HG02798 (cell line): ENCODE results near the gene DNAJC15.
"Not testable (repeated sequence)": the region's sequence is repeated elsewhere in the genome, so short reads cannot be mapped to it uniquely, and the experiment has no call there.

ENCODE experiments used
- ATAC-seq: cut with Tn5 transposase; IDR thresholded peaks from one replicate; pipeline ENCODE4 v1.9.1; 2021; ENCODE audit warnings: mild to moderate bottlenecking; ENCODE audit not compliant: unreplicated experiment, poor library complexity

DNAJC15 gene

DNA sequence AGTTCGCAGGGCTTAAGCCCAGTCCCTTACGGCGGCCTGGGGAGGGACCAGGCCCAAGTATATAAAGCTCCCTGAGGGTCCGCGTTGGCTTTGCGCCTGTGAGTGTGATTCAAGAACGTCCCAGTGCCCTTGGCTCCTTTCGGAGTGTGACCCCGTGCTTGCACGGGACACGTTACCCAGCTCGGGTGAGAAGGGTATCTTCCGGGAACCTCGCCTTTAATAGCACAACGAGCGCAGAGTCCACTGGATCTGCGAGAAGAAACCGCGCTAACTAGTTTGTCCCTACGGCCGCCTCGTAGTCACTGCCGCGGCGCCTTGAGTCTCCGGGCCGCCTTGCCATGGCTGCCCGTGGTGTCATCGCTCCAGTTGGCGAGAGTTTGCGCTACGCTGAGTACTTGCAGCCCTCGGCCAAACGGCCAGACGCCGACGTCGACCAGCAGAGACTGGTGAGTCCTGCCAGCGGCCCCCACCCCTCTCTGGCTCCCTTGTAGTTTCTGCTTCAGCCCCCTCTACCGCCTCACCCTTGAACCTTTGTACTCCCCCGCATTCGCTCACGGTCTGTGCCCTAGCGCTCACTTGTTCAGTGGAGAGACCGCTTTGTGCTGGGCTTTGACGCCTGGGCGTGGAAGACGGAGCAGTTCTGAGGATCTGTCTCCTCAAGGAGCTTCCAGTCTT lies at the start of gene DNAJC15:
DNAJC15 (plus strand) TSS at position 298 of the 675 bp plus-strand sequence; CDS start at position 339, 41 bp downstream.
- ATAC-seq = peak; percentile 88

DNA sequence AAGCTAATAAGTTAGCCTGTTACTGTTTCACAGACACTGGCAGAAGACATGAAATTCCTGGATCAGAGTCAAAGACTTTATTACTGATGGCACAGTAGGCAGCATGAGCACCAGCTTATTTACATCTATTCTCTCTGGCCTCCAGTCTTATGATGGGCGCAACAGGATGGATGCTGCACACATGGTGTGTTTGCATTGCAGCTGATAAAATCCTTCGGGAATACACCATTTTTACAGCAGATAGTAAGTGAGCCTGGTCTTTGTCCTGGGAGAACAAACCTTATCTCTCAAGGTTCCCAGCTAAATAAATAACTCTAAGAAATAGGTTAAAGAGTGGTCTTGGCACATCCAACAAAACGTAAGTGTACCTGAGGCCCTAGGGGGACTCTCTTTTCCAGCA lies 47.3 kb upstream of the DNAJC15 start:
- no peak for ATAC-seq

DNA sequence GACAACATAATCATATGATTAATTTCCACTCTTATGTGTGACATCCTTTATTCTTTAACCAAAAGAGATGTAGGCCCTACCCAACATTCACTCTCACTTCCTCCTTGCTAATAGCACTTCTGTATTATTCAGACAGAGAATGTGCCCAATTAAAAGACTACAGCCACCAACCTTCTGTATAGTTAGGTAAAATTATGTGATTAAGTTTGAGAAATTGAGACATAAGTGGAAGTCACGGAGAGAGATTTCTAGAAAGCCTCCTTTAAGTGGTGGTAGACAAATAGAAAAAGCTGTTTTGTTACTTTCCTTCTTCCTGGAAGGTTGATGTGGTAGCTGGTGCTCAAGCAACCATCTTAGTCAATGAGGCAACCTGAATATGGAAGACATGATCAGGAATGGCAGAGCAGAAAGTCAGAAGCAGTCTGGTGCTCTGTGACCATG lies 46.1 kb upstream of the DNAJC15 start:
- no peak for ATAC-seq

DNA sequence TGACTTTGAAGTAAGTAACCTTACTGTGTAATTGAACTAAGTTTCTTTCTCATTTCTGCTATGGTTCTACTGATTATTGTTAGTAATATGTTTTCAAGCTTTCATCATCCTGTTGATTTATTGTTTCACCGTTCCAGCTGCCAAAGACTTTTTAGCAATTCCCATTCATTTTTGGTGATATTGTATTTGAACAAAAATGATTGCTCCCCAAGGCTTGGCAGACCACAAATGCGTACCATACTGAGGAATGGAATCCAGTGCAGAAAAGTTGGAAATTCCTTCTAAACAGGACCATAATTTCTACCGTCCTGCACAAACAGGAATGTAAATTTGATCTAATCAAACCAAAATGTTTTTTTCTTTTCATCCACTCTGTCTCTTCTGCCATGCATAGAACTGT lies 42.1 kb upstream of the DNAJC15 start:
- ATAC-seq = no peak

DNA sequence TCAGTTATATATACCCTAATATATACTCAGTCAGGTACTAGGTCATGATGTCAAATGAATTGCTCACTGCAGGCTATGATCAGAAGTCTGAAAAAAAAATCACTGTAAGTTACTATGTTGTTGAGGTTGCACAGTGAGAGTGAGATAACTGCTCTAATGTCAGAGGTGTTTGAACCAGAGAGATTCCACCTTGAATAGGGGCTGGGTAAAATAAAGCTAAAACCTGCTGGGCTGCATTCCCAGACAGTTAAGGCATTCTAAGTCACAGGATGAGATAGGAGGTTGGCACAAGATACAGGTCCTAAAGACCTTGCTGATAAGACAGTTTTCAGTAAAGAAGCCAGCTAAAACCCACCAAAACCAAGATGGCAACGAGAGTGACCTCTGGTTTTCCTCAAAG lies 41.5 kb upstream of the DNAJC15 start:
- no peak for ATAC-seq

DNA sequence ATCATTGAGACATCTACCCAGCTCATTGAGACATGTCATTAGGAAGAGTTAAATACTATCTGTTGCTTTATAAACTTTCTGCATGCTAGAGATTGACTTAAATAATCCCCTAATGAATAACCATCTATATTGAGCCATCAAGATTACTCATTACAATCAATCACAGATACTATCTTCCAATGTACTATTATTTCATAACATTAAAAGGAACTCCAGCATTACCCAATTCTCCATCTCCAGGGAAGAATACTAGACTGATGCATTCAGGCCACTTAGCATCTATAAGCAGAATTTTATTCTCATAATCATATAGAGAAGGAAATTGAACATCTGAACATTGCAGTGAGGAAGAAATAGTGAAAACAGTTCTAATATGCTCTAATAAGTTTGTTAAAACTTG lies 39.4 kb upstream of the DNAJC15 start:
- ATAC-seq = no peak

DNA sequence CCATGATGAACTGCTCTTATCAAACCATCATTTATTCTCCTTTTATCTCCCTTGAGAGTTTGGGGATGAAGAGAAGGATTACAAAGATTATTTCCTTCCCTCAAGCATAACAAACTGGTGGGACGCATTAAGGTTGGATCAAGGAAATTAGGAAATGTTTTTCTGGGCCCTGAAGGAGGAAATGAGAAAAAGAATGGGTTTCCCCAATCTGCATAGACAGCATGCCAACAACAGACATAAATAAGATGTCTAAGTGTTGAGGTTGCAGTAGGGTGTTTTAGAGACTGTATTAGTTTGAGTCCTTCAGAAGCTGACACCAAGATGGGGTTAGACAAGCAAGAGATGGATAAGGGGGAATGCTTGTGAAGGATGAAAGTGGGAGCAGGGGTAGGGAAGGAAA lies 38.7 kb upstream of the DNAJC15 start:
- ATAC-seq = no peak

DNA sequence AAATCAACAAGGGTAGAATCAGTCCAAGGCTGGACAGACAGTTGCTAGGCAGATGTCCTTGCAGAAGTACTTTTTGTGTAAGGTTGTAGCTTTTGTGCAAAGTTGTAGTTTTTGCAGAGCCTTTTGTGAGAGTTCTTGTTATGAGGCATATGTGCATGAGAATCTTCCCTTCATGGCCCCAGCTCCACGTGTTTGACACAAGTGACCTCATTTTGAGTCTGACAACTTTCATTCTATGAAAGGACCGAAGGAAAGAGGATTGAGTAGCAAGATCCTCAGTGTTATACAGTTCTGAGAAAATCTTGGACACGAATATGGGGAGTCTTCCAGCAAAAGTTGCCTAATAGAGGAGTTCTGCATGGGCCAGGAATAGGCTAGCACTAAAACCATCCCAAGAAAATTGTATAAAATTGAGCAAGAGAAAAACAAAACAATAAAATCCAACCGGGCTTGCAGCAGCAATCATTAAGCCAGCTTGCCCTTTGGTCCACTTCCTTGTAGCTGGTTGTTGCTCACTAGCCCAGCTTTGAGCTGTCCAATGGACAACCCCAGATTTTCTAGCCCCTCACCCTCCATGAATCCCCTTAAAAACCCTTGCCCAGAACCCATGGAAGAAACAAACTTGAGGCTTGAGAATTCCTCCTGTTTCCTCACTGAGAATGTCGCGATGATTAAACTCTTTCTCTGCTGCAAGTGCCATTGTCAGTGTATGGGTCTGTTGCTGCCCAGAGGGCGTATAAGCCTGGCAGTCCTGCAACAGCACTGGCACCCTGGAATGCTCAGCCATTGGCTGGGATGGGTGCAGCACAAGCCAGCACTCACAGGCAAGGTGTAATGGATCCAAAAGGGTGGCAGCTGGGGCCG lies 37.8 kb upstream of the DNAJC15 start:
- no peak for ATAC-seq

DNA sequence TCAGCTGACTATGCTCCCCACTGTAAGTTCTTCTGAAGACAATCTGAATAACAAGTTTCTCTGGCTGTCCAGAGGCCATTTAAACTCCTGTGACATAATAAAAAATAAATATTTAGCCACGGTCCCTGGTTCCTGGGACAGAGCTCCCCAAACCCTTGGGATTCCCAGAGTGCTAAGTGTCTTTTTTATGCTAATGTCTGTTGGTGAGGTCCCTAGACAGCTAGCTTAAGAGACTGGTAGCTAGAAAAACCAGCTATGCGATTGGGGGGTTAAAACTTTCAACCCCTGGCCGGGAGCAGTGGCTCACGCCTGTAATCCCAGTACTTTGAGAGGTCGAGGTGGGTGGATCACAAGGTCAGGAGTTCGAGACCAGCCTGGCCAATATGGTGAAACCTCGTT lies 37.2 kb upstream of the DNAJC15 start:
- ATAC-seq = no peak

DNA sequence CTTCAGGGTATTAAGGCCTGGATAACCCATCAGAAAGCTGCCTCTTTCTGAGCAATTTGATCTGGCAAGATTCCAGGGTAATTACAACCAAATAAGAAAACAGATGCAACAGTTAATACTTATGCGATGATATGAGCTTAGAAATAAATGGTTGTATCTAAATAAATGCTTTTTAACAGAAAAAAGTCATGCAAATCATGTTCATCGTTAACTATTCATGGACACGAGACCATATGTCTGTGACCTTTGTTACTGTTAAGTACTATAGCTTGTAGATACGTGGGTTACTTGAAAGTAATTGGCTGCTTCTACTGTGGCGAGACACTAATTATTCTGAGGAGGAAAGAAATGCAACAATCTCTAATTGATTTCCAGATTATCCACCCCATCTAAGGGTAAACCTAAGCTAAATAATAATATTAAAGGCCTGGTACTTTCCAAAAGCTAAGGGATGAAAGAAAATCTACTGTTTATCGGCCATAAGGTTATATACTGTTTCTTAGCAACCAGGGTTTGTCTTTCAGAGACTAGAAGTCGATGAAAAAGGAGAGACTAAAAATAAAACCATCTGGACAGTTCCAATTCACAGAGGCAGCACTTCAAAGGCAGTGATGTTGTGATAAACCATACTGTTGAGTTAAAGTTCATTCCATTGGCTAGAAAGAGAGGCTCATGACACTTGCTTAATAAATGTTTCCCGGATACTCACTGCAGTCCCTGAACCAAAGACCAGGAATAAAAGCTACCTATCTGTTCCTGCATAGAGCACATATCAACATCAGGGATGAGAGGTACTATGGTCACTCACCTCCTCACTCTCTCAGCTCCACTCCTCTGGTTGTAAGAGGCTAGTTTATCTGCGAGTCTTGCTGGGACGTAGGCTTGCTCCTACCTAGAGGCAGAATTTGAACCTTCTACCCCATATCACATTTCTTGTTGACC lies 32.8 kb upstream of the DNAJC15 start:
- no peak for ATAC-seq

DNA sequence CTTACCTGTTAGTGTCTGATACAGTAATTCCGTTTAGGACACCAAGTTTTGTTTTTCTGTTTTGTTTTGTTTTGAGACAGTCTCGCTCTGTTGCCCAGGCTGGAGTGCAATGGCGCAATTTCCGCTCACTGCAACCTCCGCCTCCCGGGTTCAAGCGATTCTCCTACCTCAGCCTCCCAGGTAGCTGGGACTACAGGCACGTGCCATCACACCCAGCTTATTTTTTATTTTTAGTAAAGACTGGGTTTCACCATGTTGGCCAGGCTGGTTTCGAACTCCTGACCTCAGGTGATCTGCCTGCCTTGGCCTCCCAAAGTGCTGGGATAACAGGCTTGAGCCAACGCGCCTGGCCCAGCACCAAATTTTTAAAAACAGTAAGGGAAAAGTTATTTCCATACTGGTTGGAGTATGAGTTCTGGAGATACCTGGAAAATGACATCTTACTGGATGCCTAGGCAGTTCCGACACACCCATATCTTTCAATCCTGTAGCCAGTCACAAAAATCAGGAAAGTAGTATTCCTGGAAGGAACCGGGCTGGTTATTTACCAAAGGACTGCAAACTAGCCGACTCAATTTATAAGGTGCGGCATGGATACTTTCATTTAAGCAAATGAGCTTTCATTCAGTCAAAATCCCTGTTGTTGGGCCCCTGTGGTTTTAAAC lies 32.0 kb upstream of the DNAJC15 start:
- ATAC-seq = not testable (repeated sequence)

DNA sequence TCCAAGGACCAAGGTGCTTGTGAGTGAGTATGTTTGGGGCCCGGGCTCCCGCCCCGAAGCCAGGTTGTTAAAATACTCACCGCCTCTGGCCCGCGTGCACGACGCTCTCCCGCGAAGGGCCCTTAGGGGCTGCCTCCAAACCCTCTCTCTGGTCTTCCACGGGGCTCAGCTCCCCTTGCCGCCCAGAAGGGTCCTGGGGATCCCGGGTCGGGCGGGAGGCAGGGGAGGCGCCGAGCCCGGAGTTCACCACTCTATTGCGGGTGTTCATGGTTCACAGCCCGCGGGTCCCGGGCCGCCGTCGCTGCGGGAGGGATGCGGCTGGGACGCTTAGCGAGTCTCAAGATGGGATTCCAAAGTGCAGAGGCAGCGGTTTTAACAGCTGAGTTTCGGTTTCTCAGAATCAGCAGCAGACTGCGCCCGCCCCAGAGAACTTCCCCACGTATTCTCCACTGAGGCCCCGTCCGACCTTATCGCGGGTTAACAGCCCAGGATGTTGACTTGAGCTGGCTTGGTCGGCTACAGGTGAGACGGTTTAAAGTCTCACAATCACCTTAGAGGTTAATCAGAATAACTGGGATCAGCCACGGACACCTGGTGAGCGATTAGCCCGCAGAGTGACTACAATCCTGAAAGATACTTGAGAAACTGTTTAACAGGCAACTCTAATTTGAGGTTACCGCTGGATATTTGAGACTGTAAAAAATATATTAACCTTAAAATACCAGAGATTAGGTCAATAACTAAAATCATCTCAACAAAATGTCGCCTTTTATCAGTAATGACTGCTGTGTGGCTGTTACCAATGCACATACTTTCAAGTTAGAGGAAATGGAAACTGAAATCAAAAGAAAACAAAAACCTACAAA lies 31.3 kb upstream of the DNAJC15 start, which contains the start of gene EPSTI1:
EPSTI1 (minus strand) TSS at position 344 of the 866 bp plus-strand sequence; CDS start at position 268, 76 bp downstream.
- ATAC-seq = peak; percentile 86

DNA sequence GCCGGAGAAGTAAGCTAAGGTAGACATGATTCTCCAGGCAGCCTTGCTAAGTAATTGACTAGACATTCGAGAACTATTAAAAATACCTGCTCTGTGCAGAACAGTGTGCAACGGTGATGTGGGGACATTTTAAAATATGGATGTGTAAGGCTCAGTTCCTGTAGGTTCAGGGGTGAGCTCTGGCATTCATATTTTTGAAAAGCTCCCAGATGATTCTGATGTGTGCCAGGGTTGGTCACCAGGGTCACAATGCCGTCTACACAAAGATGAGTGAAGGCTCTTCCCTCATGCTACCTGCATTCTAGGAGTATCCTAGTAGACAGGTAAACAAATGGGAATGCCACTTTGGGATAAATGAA lies 30.6 kb upstream of the DNAJC15 start:
- ATAC-seq = peak; percentile 6

DNA sequence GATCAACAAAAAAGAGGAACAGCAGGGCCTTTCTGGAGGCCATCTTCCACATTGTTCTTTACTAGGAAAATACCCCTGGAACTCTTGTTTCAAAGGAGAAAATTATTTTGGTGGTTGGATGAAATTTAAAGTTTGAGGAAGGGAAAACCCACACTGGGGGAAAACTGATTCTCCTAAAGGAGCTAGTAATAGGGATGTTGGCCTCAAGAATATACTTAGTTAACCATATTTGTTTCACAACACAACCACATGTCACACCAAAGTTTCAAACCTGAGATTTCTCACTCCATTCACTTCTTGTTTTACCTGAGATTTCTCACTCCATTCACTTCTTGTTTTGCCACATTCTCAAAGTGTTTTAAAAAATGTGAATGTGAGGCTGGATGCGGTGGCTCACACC lies 28.5 kb upstream of the DNAJC15 start:
- ATAC-seq = no peak

DNA sequence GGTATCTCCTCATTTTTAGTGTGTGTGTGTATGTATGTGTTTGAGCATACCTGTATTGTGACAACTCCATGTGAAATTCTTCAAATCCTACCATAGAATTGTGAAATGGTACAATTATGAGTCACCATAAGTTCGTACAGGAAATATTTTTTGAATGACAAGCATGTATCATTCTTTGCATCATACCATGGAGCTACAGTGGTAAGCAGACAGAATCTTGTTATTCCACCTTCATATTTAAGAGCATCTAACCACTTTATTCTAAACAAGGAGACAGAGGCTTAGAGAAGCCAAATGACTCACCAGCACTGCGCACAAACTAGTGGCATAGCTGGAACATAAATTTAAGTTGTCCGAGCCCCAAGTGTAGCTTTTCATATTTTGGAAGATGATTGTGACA lies 26.8 kb upstream of the DNAJC15 start:
- ATAC-seq = no peak

DNA sequence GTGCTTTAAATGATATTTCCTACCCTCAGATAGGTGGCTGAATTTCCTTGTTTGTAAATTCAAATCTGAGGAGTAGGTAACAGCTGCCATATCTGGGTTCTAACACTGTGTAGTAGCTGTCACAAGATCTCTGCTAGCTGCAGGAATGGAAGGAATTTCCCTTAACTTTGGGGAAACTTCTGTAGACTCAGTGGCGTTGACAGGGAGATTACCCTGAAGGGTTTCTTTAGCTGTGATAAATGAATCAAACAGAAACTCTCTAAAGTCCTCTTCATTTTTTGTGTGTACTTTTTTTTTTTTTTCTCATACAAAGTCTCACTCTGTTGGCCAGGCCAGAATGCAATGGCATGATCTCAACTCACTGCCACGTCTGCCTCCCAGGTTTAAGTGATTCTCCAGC lies 26.0 kb upstream of the DNAJC15 start:
- peak; percentile 53 for ATAC-seq

DNA sequence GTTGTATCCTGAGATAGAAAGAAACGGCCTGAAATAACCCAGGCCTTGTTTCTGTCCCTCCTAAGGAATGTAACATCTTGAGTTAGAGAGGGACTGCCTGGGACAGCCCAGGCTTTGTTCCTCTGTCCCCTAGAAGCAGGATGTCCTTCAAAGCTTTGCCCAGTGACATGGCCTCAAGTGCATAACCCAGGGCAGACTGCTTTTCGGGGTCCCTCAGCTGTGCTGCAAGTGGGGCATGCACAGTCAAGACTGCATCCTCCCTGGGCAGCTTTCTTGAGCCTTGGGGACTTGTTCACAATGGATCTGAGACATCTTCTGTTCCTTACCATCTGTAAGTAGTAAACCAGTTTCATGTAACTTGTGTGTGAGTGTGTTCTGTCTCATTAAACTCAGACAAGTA lies 23.9 kb upstream of the DNAJC15 start:
- no peak for ATAC-seq

DNA sequence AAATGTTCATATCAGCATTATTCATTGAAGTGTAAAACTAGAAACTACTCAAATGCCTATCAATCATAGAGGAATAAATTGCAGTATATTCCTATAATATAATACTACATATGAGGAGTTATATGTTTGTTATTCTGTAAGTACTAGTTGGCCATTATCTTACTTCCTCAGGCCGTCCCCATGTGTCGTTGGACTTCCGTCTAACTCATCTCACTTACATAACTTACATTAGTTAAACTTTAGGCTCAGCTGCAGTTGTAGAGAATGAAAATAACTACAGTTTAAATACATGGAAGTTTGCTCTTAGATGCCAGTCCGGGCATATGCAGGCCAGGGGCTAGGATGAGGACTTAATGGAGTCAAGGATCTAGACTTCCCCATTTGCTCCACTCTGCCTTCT lies 22.7 kb upstream of the DNAJC15 start:
- no peak for ATAC-seq

DNA sequence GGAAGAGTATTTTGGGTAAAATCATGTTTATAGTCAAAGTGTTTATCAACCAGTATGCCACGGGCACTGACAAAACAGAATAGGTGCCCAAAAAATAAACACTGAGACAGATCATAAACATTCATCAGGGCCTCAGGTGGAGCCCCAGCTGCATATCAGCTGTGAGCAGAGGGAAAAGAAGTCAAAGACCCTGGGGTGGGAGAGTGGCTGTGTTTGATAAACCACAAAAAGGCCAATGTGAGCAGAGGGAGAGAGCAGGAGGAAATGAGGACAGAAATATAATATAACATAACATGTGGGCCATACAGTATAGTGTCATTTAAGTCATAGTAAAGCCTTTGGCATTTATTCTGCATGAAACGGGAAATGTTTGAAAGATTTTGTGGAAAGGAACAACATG lies 21.4 kb upstream of the DNAJC15 start:
- no peak for ATAC-seq
